Posterior cingulate gyrus (tissue), 11 donors: Measurements from ENCODE around the gene HDAC2.
"Not testable (repeated sequence)": the region's sequence is repeated elsewhere in the genome, so short reads cannot be mapped to it uniquely, and the experiment has no call there.

ENCODE experiments used
- DNase-seq, 10 donors: peaks; one replicate each; pipeline versions ENCODE4 v3.0.0 to v3.0.0-alpha.2; 2020 to 2021; ENCODE audit warnings: mixed read lengths in 3 of 10
- intact Hi-C: fragments of 100-400 bp; cut with DNase I; formaldehyde crosslinking; loops from one replicate; pipeline ENCODE4 v1.15.1; 2023

The HDAC2 gene

GRCh38 chr6:113970805-113971676 is at the start of gene HDAC2:
Gene HDAC2, minus strand, starts transcription at chr6:113971148. Its CDS starts 240 bp downstream, at chr6:113970908.
- intact Hi-C loops, result no loop called here
- peak; percentile 79 to 97 (median 85) for DNase-seq

- intact Hi-C loops, result no loop called here
Observed at GRCh38 chr6:114020196-114020595, 49.2 kb upstream of the HDAC2 start.

GRCh38 chr6:114017146-114017545 is 46.2 kb upstream of the HDAC2 start:
- DNase-seq, intact Hi-C loops: not testable (repeated sequence)

More at GRCh38 chr6:114020196-114020595, 49.2 kb upstream of the HDAC2 start:
- peak in 5 of 10 donors; percentile 12 to 86 (median 70) for DNase-seq

GRCh38 chr6:114014106-114014505 is 43.2 kb upstream of the HDAC2 start:
- intact Hi-C loops, result not testable (repeated sequence)

GRCh38 chr6:114011486-114011885 is 40.5 kb upstream of the HDAC2 start:
- intact Hi-C loops, result not testable (repeated sequence)

More at GRCh38 chr6:114014106-114014505, 43.2 kb upstream of the HDAC2 start:
- DNase-seq, result not testable (repeated sequence)

GRCh38 chr6:114010540-114010939 is 39.6 kb upstream of the HDAC2 start:
- intact Hi-C loops, result no loop called here

More at GRCh38 chr6:114011486-114011885, 40.5 kb upstream of the HDAC2 start:
- DNase-seq, result not testable (repeated sequence)

GRCh38 chr6:114009192-114009591 is 38.2 kb upstream of the HDAC2 start:
- intact Hi-C loops, result no loop called here
- no peak for DNase-seq

More at GRCh38 chr6:114010540-114010939, 39.6 kb upstream of the HDAC2 start:
- DNase-seq, result no peak

DNA sequence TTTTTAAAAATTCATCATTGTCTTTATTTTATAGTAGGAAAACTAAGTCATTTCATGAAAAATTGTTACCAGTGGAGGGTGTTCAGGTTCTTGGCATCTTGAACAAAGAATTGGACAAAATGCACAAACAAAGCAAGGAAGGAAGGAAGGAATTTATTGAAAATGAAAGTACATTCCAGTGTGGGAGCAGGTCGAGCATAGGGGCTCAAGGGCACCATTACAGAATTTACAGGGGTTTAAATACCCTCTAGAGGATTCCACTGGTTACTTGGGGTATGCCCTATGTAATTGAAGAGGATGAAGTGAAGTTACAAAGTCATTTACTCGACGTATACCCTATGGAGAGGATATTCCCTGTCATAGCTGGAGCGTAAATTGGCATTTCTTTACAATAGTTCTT is 37.4 kb upstream of the HDAC2 start:
- DNase-seq, result no peak

GRCh38 chr6:114007516-114007915 is 36.6 kb upstream of the HDAC2 start:
- no peak for DNase-seq

More for the DNA sequence above, 37.4 kb upstream of the HDAC2 start:
- intact Hi-C loops, result no loop called here

DNA sequence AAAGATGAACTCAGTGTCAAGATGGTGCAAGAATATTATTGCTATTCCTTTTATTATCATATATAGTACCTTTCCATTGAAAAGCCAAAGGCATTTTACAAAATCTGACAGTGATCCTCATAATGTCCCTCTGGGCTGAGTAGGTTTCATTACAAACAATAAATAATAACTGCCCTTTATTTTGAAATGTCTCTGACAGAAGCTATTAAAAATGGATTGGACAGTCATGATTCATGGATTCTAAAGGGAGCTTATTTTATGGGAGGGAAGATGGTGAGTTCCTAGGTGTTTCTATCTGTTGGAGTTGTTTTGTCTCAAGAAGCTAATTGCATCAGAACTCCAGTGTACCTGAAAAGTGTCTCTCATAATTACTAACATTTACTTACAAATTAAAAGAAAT is 30.4 kb upstream of the HDAC2 start:
- no peak for DNase-seq
- intact Hi-C loops, result no loop called here

More at GRCh38 chr6:114007516-114007915, 36.6 kb upstream of the HDAC2 start:
- intact Hi-C loops, result no loop called here

GRCh38 chr6:114000069-114000468 is 29.1 kb upstream of the HDAC2 start:
- intact Hi-C loops, result no loop called here
- no peak for DNase-seq

DNA sequence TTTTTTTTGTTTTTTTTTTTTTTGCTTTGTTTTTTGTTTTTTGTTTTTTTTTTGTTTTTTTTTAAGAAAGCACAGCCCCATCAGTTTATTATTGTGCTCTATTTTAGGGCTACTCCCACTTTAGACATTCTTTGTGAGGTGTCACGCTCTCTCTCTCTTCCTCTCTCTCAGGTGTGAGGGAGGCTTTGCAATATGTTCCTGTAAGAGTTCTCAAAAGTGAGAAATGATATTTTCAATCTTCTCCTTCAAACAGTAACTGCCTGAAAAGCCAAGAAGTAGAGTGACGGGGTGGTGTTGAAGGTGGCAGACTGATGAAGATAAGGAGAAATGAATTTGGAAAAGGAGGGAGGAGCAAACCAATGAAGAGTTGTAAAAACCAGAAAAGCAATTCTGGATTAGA is 28.3 kb upstream of the HDAC2 start:
- no peak for DNase-seq
- intact Hi-C loops, result loop anchor here (10.0 kb wide), 1 partner anchor 1896 kb away; no protein-coding TSS in a partner anchor

DNA sequence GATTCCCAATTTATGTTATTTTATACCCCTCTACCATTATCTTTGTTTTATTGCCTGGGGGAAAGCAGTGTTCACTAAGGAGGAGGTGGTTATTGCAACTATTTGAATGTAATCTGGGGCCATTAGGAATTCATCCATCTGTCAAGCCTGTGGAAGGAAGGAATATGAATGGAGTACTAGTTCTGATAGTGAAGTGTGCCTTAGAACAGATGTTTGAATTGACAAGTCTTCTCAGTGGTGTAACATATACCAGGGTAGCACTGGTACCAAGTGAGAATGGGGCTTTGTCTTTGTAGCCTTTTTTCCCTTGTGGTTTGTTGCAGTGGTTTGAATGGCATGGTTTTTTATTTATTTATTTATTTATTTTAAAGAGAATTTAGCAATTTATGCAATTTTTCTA is 27.9 kb upstream of the HDAC2 start:
- no peak for DNase-seq
- intact Hi-C loops, result loop anchor here (10.0 kb wide), 1 partner anchor 1896 kb away; no protein-coding TSS in a partner anchor

DNA sequence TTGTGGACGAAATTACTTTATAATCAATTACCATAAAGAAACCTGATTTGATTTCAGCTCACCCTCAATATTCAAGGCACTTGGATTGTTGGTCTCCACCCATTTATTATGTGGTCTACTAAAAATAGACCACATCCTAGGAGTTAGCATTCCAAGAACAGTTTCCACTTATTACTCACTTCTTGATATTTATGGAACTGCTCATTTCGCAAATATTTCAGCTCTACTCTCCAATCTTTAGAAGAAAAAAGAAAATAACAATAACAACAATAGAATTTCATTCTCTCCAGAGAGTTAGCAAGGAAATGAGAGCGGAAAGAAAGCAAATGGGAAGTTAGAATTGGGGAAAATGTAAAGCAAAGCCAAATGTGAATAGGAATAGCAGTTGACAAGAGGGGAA is 26.2 kb upstream of the HDAC2 start:
- intact Hi-C loops, result loop anchor here (10.0 kb wide), 1 partner anchor 1898 kb away; no protein-coding TSS in a partner anchor
- no peak for DNase-seq

GRCh38 chr6:113995634-113996033 is 24.7 kb upstream of the HDAC2 start:
- peak; percentile 34 to 97 (median 73) for DNase-seq

DNA sequence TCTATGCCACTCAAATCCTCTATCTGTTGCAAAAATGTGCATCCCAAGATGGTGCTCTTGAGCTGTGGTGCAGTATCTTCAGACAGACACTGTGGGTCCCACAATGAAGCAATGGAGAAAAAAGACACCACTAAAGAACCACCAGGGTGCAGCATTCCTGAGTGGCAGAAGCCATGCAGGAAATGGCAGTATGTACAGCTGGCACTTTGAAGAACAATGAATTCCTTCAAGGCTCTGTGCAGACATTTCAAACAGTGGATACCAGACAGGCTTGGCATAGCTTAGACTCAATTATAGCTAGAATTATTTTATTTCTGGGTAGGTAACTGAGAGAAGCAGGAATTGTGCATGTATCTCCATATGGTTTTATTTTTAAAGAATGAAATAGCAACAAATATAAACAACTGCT is 24.0 kb upstream of the HDAC2 start:
- intact Hi-C loops, result loop anchor here (1.0 to 10.0 kb wide), 4 partner anchors 101 to 1900 kb away; partner anchors contain the start of gene HS3ST5
- peak in 8 of 10 donors; percentile 45 to 94 (median 70) for DNase-seq

More at GRCh38 chr6:113995634-113996033, 24.7 kb upstream of the HDAC2 start:
- intact Hi-C loops, result loop anchor here (1.0 to 10.0 kb wide), 4 partner anchors 101 to 1899 kb away; partner anchors contain the start of gene HS3ST5

GRCh38 chr6:113989675-113990074 is 18.7 kb upstream of the HDAC2 start:
- intact Hi-C loops, result loop anchor here (10.0 kb wide), 1 partner anchor 1905 kb away; no protein-coding TSS in a partner anchor
- no peak for DNase-seq

- peak in 1 of 10 donors; percentile 13 for DNase-seq
- intact Hi-C loops, result not testable (repeated sequence)
Observed at GRCh38 chr6:113982675-113983074, 11.7 kb upstream of the HDAC2 start.

DNA sequence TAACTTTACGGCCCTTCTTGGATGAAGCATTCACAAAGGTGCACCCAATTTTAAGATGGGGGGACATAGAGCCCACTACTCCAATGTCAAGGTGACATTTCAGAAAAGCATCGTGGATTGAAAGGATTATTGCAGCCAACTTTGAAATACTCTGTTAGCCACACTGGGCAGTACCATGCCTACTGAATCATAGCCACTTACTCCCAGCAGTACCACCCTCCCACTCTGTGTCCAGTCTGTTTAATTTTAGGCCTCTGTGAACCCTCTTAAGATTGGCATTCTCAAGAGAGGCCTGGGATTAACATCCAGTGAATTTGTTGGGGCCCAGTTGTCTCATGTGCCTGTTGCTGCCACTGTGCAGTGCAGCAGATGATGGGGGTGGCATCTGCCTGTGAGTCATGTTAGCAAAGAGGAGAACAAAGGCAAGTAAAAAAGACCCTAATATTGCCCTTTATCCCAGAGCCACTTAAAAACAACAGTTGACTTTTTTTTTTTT is 11.2 kb upstream of the HDAC2 start:
- no peak for DNase-seq
- intact Hi-C loops, result no loop called here

DNA sequence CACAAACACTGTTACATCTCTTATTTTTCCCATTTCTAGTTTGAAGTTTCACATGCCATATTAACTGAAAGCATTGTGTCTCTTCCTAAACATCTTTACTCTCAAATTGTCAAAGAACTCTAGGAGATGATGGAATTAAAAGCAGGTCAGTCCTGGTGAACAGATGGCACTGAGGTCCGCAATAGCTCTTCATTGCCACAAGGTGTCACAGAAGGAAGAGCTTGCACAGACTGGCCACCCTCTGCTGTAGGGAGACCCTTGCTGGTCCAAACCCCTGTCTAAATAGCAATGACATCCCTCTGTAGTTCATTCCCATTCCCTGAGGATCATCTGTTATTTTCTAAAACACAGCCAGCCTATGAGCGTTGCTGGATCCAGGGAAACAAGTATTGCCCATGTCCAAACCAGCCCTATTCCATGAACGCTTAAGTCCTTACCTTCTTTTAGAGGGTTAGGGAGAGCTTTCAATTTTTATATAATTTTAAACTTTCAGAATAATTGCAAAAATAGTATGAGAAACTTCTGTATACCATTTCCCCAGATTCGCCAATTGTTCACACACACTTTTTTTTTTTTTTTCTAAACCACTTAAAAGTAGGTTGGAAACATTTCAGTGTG is 10.1 kb upstream of the HDAC2 start:
- intact Hi-C loops, result no loop called here
- DNase-seq, result peak in 1 of 10 donors; percentile 40

- no peak for DNase-seq
- intact Hi-C loops, result no loop called here
Observed at GRCh38 chr6:113979937-113980336, 9.0 kb upstream of the HDAC2 start.
